ENCODE measurements around the gene BCL2L11.

DNA sequence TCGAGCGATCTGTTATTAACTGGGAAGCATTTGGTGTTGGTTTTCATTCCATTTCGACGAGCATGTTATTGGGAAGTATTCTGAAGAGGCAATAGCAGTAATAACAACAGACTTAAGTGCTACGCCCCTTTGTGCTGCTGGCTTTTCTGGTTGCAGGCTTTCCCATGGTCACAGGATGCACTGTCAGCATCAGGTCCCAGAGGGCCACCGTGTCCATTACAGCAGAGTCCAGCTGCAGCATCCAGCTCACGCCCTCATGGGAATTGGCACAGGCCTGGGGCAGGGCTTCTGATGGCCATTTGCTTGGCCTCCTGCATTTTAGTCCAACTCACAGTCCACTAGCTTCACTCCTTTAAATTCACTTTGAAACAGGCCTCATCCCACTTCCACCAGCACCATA lies 44.4 kb downstream of the BCL2L11 start:
- TF ChIP-seq ZFP3 (CRISPR knock-in tag; IDR thresholded peaks at IDR 0.05): no peak
- no peak for TF ChIP-seq ZNF70 (CRISPR knock-in tag; IDR thresholded peaks at IDR 0.05)
